HEK293 (cell line): ENCODE measurements around the gene RPL10A.

Experiments used
- ATF2 ChIP-seq: fragments of 450-650 bp; formaldehyde crosslinking; IDR thresholded peaks from 2 replicates; pipeline ENCODE4 v1.5.1; 2016; ENCODE audit warnings: missing biosample characterization, missing genetic modification characterization, low read depth
- CTCF ChIP-seq: fragments of 450-650 bp; formaldehyde crosslinking; IDR thresholded peaks from 2 replicates; pipeline ENCODE4 v1.5.1; 2016; ENCODE audit warnings: missing biosample characterization, missing genetic modification characterization
- ELK4 ChIP-seq: IDR thresholded peaks from 2 replicates; pipeline ENCODE4 v1.6.1; 2011; ENCODE audit warnings: mild to moderate bottlenecking, low read depth, low read length, borderline replicate concordance
- HOXD13 ChIP-seq: sonication (generic); formaldehyde crosslinking; IDR thresholded peaks from 2 replicates; pipeline ENCODE4 v1.8.0; 2022; ENCODE audit warnings: missing genetic modification reagents, borderline replicate concordance
- YY1 ChIP-seq: fragments of 450-650 bp; formaldehyde crosslinking; IDR thresholded peaks from 2 replicates; pipeline ENCODE4 v1.5.1; 2018; ENCODE audit warnings: missing biosample characterization, missing genetic modification characterization
- ZBTB26 ChIP-seq: fragments of 450-650 bp; formaldehyde crosslinking; optimal IDR thresholded peaks from 2 replicates; pipeline ENCODE3; 2016; ENCODE audit warnings: missing biosample characterization, mild to moderate bottlenecking, missing genetic modification characterization
- ZNF138 ChIP-seq: fragments of 450-650 bp; formaldehyde crosslinking; IDR thresholded peaks from 2 replicates; pipeline ENCODE4 v1.5.1; 2016; ENCODE audit warnings: missing biosample characterization, missing genetic modification characterization, borderline replicate concordance
- ZNF146 ChIP-seq: fragments of 450-650 bp; formaldehyde crosslinking; IDR thresholded peaks from 2 replicates; pipeline ENCODE4 v1.5.1; 2016; ENCODE audit warnings: missing biosample characterization, missing genetic modification characterization
- ZNF362 ChIP-seq: fragments of 450-650 bp; formaldehyde crosslinking; IDR thresholded peaks from 2 replicates; pipeline ENCODE4 v1.5.1; 2016; ENCODE audit warnings: missing biosample characterization, missing genetic modification characterization
- ZNF416 ChIP-seq: fragments of 450-650 bp; formaldehyde crosslinking; IDR thresholded peaks from 2 replicates; pipeline ENCODE4 v1.5.1; 2016; ENCODE audit warnings: missing biosample characterization, missing genetic modification characterization
- ZNF513 ChIP-seq: fragments of 450-650 bp; IDR thresholded peaks from 2 replicates; pipeline ENCODE4 v1.5.1; 2018; ENCODE audit warnings: missing biosample characterization, missing genetic modification characterization
- ZNF639 ChIP-seq: fragments of 450-650 bp; formaldehyde crosslinking; IDR thresholded peaks from 2 replicates; pipeline ENCODE4 v1.5.1; 2016; ENCODE audit warnings: missing biosample characterization, missing genetic modification characterization
- ZSCAN23 ChIP-seq: fragments of 450-650 bp; formaldehyde crosslinking; IDR thresholded peaks from 2 replicates; pipeline ENCODE4 v1.5.1; 2016; ENCODE audit warnings: missing biosample characterization, missing genetic modification characterization

- TF ChIP-seq ZNF146 (tag by site-specific recombination) (no peak), ELK4 (no peak), ATF2 (tag by site-specific recombination) (no peak), CTCF (no peak), YY1 (tag by site-specific recombination) (no peak), ZSCAN23 (tag by site-specific recombination) (no peak), ZNF362 (no peak), ZBTB26 (tag by site-specific recombination) (no peak), ZNF138 (tag by site-specific recombination) (no peak), ZNF639 (tag by site-specific recombination) (no peak), HOXD13 (CRISPR knock-in tag) (no peak), ZNF513 (tag by site-specific recombination) (no peak), ZNF416 (tag by site-specific recombination) (no peak)
These were observed 7.8 kb downstream of the RPL10A start for GRCh38 chr6:35476004-35476403.
